Activated T-cell treated with anti-CD3 and anti-CD28 coated beads for 1 hour (primary cell): Measurements from ENCODE around the gene ACAN.
A peak's percentile ranks its signal among the peaks of the same experiment; 100 is the strongest.

Experiments
- DNase-seq: peaks from one replicate; pipeline ENCODE4 v3.0.0-alpha.2; 2020; ENCODE audit warnings: low read depth

The ACAN gene

GRCh38 chr15:88878720-88879184, 75.5 kb downstream of the ACAN start:
- DNase-seq = no peak

- no peak for DNase-seq
These were observed 77.9 kb downstream of the ACAN start for GRCh38 chr15:88880944-88881740.

- no peak for DNase-seq
These were observed 78.5 kb downstream of the ACAN start for GRCh38 chr15:88881775-88882174.

GRCh38 chr15:88882785-88883184, 79.5 kb downstream of the ACAN start:
- DNase-seq = no peak

GRCh38 chr15:88887068-88887580, 83.9 kb downstream of the ACAN start:
- no peak for DNase-seq

- no peak for DNase-seq
These were observed 85.5 kb downstream of the ACAN start for GRCh38 chr15:88888719-88889118.

- no peak for DNase-seq
These were observed 87.3 kb downstream of the ACAN start for GRCh38 chr15:88890495-88890894.

GRCh38 chr15:88891540-88892254, 88.5 kb downstream of the ACAN start:
- DNase-seq = no peak

- peak; percentile 89 for DNase-seq
These were observed 91.1 kb downstream of the ACAN start for GRCh38 chr15:88894348-88894818.

GRCh38 chr15:88894819-88895767, 91.9 kb downstream of the ACAN start, which contains the start of gene HAPLN3:
TSS of gene HAPLN3 (minus strand) at chr15:88895544. CDS start at chr15:88887298, 8,246 bp downstream.
- peak; percentile 33 for DNase-seq

- no peak for DNase-seq
These were observed 93.2 kb downstream of the ACAN start for GRCh38 chr15:88896333-88897033.

GRCh38 chr15:88897142-88897455, 93.9 kb downstream of the ACAN start:
- DNase-seq = no peak

GRCh38 chr15:88897456-88898194, 94.4 kb downstream of the ACAN start:
- DNase-seq = peak; percentile 74

GRCh38 chr15:88898736-88899135, 95.5 kb downstream of the ACAN start:
- no peak for DNase-seq

- DNase-seq = no peak
These were observed 96.0 kb downstream of the ACAN start for GRCh38 chr15:88899251-88899650.

GRCh38 chr15:88900309-88900981, 97.2 kb downstream of the ACAN start:
- DNase-seq = no peak

- DNase-seq = no peak
These were observed 97.8 kb downstream of the ACAN start for GRCh38 chr15:88900982-88901418.

- no peak for DNase-seq
These were observed 98.4 kb downstream of the ACAN start for GRCh38 chr15:88901508-88902220.

- no peak for DNase-seq
These were observed 99.1 kb downstream of the ACAN start for GRCh38 chr15:88902221-88902835.
